Neural progenitor cell (in vitro differentiated cells): ENCODE results near the gene ARHGEF11.

ENCODE experiments used
- CTCF ChIP-seq: fragments of 200-600 bp; sonication (generic); IDR thresholded peaks from 2 replicates; pipeline ENCODE4 v1.5.1; 2017; ENCODE audit warnings: antibody characterized with exemption, mild to moderate bottlenecking
- EZH2 ChIP-seq: fragments of 200-600 bp; sonication (generic); IDR thresholded peaks from 2 replicates; pipeline ENCODE4 v1.6.1; 2017; ENCODE audit warnings: antibody characterized with exemption, mild to moderate bottlenecking, moderate library complexity

DNA sequence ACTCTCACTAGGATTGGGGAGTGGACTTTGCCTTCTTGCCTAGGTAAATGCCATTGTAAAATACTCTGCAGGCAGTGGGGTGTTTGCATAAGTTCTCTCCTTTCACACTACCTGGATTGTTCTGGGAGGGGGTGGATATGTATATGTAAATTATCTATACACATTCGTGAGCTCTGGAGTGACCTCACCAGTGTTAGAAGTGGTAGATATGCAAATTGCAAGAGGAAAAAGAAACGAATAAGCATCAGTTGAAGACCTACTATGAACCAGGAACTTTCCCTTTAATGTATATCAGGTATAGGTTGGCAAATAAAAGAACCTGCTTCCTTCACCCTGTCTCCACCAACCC lies 1.5 kb upstream of the ARHGEF11 start:
- TF ChIP-seq CTCF (no peak), EZH2 (no peak)
